Upper lobe of right lung (tissue), 1 donor: ENCODE measurements around the gene NKD1. TPM values are rescaled to one million over a fixed set of nuclear protein-coding genes. Genes with fewer than 3 reads are reported as not detected.

Experiments
- ATAC-seq: fragments of 200-7000 bp; cut with Tn5 transposase; one replicate; pipeline ENCODE4 v1.9.1; 2020; ENCODE audit warnings: mild to moderate bottlenecking, moderate library complexity
- DNase-seq: peaks from one replicate; pipeline ENCODE4 v3.0.0-alpha.2; 2020
- H3K27ac ChIP-seq: fragments of 200-600 bp; one replicate; pipeline ENCODE4 v1.8.0; 2022
- H3K27me3 ChIP-seq: fragments of 200-600 bp; one replicate; pipeline ENCODE4 v1.8.0; 2022; ENCODE audit warnings: mild to moderate bottlenecking
- H3K36me3 ChIP-seq: fragments of 200-600 bp; one replicate; pipeline ENCODE4 v1.8.0; 2022
- H3K4me1 ChIP-seq: fragments of 200-600 bp; one replicate; pipeline ENCODE4 v1.8.0; 2022
- H3K4me3 ChIP-seq: fragments of 200-600 bp; one replicate; pipeline ENCODE4 v1.8.0; 2022; ENCODE audit warnings: mild to moderate bottlenecking
- H3K9me3 ChIP-seq: fragments of 200-600 bp; one replicate; pipeline ENCODE4 v1.8.0; 2022
- CTCF ChIP-seq: fragments of 200-600 bp; IDR thresholded peaks from one replicate; pipeline ENCODE4 v1.8.0; 2022; ENCODE audit warnings: antibody characterized with exemption
- intact Hi-C: fragments of 100-400 bp; cut with DNase I; formaldehyde crosslinking; loops from one replicate; pipeline ENCODE4 v1.11.0; 2022
- total RNA-seq: library from RNA; stranded (reverse); fragmentation: NEBNext Ultra II Directional; extraction: Animal tissue kit (Norgen Biotek cat#: 25700); gene quantifications from one replicate; pipeline ENCODE4 v1.2.1, GENCODE V29; 2021
- donor health status: DM: no; HTN: yes; CAD: no; lungs with severe emphysema.

NKD1 gene
- total RNA-seq, 1 donor from 2014 or later: 47.2 TPM

GRCh38 chr16:50559804-50560514 is 11.8 kb downstream of the NKD1 start:
- no peaks in the 10 kb centered on the region for H3K9me3 ChIP-seq
- no peaks in the 10 kb centered on the region for H3K4me1 ChIP-seq
- DNase-seq (no peak), ATAC-seq (no peak)
- no peaks in the 10 kb centered on the region for H3K27me3 ChIP-seq
- no peaks in the 10 kb centered on the region for H3K36me3 ChIP-seq
- TF ChIP-seq CTCF: no peak
- H3K27ac ChIP-seq: no peak overlapping the region
- no peak overlapping the region for H3K4me3 ChIP-seq
- intact Hi-C loops: no loop called here

GRCh38 chr16:50560903-50561863 is 13.0 kb downstream of the NKD1 start:
- H3K4me3 ChIP-seq: no peak overlapping the region
- no peak overlapping the region for H3K27ac ChIP-seq
- ATAC-seq: no peak
- no peaks in the 10 kb centered on the region for H3K4me1 ChIP-seq
- intact Hi-C loops: no loop called here
- no peak for TF ChIP-seq CTCF
- H3K9me3 ChIP-seq: no peaks in the 10 kb centered on the region
- no peak for DNase-seq
- no peaks in the 10 kb centered on the region for H3K27me3 ChIP-seq
- no peaks in the 10 kb centered on the region for H3K36me3 ChIP-seq

GRCh38 chr16:50562657-50563056 is 14.5 kb downstream of the NKD1 start:
- Histone ChIP-seq H3K4me1 (no peaks in the 10 kb centered on the region), H3K4me3 (no peak overlapping the region), H3K9me3 (no peaks in the 10 kb centered on the region), H3K36me3 (no peaks in the 10 kb centered on the region), H3K27me3 (no peaks in the 10 kb centered on the region), H3K27ac (no peak overlapping the region)
- TF ChIP-seq CTCF: no peak
- ATAC-seq: no peak
- intact Hi-C loops: no loop called here
- DNase-seq: no peak

GRCh38 chr16:50563989-50564388 is 15.8 kb downstream of the NKD1 start:
- H3K36me3 ChIP-seq: no peaks in the 10 kb centered on the region
- ATAC-seq: no peak
- no peaks in the 10 kb centered on the region for H3K9me3 ChIP-seq
- no peaks in the 10 kb centered on the region for H3K27me3 ChIP-seq
- no peak overlapping the region for H3K27ac ChIP-seq
- intact Hi-C loops: no loop called here
- no peak overlapping the region for H3K4me3 ChIP-seq
- no peak for DNase-seq
- no peak for TF ChIP-seq CTCF
- no peaks in the 10 kb centered on the region for H3K4me1 ChIP-seq

- Histone ChIP-seq H3K27me3 (no peaks in the 10 kb centered on the region), H3K9me3 (no peaks in the 10 kb centered on the region), H3K4me3 (no peak overlapping the region), H3K27ac (no peak overlapping the region), H3K4me1 (no peaks in the 10 kb centered on the region), H3K36me3 (no peaks in the 10 kb centered on the region)
- no peak for TF ChIP-seq CTCF
- intact Hi-C loops: no loop called here
- DNase-seq: no peak
- no peak for ATAC-seq
Measured at GRCh38 chr16:50565428-50565827, 17.2 kb downstream of the NKD1 start.
